Middle frontal gyrus (tissue), 1 donor: ENCODE data around the gene CHMP6.

Experiments
- DNase-seq: peaks from one replicate; pipeline ENCODE4 v3.0.0-alpha.2; 2015; ENCODE audit warnings: low spot score; ENCODE audit errors: extremely low spot score

Gene CHMP6

DNA sequence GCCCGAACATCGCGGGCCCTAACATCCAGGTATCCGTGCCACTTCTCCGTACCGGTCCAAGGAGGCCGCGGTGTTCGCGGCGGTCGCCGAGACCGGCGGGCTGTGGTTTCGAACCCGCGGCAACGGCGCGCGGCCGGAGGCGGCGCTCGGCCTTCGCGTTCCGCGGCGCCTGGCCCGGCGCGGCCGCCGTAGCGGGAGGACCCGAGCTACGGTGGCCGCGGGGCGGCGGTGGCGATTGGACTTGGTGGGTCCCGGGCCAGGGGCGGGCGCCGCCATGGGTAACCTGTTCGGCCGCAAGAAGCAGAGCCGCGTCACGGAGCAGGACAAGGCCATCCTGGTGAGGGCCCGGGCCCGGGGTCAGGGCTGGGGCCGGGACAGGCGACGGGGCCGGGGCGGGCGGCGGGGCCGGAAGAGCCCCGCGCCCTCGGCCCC lies at the start of gene CHMP6:
Gene CHMP6, plus strand, starts transcription at position 197 of the 432 bp plus-strand sequence. Its CDS starts 78 bp downstream, at position 275.
- peak; percentile 52 for DNase-seq

DNA sequence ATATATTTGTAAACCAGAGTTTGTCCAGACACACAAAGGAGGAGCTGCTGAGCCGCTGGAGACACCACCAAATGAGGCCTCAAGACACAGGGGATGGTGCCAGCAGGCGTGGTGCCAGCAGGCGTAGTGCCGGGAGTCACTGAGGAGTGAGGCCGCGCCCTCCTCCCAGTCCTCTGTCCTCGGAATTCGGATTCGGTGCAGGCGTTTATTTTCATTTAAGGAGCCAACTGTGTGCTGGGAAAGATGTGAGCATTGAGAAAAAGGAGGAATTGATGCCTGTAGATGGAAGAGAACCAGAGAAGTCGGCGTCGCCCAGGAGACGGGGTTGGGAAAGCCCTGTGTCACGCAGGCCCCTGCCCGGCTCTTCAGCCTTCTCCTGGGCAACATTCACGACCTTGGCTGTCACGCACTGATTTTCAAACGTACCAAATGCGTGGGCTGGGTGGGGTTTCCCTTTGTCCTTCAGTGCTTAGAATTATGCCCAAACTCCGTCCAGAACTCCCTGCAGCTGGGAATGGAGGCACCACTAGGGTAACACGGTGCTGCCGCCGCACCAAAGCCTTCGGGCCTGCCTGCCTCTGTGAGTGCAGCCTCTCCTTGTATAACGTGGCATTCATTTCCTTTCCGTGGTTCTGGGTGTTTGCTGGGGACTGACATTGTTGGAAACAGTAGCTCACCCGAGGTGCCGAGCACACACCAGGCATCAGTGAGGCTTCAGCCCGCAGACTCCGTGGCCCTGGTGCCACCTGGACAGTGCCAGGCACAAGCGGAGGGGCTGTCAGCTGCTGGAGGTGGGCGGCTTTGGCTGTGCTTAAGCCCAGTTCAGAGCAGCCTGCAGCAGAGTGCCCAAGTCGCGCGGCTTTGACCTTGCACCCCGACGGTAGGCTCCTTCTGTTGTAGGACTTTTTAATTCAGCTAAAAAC lies 49.0 kb upstream of the CHMP6 start:
- peak; percentile 52 for DNase-seq

DNA sequence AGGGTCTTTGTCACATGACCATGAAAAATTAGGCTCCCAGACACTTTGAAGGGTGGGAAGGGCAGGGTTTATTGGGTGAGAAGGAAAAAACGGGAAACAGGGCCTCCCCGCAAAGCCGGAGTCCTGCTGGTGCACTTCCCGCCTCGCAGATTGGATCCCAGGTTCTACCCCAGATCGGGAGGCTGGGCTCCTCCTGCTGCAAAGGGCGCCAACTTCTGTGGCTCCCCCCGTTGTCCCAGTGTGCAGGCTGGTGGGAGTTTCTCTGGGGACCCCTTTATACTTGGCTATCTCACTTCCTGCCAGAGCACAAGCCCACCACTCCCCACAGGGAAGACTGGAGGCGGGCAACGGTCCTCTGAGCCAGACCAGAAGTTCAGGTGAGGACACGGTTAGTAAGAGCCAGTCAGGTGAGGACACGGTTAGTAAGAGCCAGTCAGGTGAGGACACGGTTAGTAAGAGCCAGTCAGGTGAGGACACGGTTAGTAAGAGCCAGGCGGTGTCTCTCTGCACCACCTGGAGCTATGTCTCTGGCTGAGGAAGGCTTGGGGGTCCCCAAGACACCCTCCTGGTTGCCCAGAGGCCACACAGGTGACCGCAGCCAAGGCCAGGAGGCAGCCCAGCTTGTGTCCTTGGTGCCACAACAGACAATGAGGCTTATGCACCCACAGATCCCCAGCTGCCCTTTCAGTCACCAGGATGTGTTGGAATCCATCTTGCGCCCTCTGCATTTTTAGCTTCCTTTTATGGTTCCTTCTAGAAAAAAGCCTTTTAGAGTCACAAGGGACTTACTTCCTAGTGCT lies 48.1 kb upstream of the CHMP6 start:
- no peak for DNase-seq

DNA sequence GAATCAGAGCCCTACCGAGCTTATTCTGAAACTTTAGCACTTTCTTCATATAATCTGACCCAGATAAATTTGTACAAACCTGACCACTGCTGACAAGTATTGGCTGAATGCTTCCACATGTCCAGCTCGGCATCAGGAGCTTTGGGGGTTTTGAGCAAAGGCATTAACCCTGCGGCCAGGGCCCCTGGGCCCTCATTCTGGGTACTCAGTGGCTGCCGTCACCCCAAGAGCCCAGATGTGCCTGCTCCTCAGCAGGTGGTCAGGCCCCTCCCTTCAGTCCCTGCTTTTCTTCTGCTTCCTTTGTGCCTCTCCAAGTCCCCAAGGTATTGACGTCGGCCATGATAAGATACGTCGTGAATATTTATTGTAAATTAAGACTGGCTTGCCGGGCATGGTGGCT lies 47.3 kb upstream of the CHMP6 start:
- no peak for DNase-seq

DNA sequence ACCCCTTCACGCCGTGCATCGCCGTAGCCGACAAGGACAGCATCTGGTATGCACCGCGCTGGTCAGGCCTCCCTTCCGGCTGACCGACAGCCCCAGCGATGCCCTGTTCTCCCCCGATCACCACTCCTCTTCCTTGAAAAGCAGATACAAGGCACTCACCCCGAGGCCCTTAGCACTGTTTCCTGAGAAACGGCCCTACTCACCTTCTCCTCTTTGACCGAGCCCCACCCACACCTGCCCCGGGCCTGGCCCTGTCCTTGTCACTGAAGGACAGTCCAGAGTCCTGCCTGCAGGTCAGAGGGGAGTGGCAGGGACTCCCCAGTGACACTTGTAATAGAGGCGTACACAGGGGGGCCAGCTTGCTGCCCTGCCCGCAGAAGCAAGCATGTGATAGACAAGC lies 45.9 kb upstream of the CHMP6 start:
- DNase-seq = no peak

DNA sequence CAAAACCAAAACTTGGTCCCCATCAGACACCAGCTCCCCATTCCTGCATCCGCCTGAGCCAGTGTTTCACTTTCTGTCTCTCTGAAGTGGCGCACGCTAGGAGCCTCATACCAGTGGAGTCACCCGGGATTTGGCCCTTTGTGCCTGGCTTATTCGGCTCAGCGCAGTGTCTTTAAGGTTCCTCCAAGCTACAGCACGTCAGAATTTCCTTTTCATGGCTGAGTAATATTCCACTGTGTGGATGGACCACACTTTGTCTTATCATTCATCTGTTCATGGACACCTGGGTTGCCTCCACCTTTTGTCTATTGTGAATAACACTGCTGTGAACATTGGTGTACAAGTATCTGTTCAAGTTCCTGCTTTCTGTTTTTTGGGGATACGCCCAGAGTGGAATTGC lies 45.2 kb upstream of the CHMP6 start:
- DNase-seq = no peak

DNA sequence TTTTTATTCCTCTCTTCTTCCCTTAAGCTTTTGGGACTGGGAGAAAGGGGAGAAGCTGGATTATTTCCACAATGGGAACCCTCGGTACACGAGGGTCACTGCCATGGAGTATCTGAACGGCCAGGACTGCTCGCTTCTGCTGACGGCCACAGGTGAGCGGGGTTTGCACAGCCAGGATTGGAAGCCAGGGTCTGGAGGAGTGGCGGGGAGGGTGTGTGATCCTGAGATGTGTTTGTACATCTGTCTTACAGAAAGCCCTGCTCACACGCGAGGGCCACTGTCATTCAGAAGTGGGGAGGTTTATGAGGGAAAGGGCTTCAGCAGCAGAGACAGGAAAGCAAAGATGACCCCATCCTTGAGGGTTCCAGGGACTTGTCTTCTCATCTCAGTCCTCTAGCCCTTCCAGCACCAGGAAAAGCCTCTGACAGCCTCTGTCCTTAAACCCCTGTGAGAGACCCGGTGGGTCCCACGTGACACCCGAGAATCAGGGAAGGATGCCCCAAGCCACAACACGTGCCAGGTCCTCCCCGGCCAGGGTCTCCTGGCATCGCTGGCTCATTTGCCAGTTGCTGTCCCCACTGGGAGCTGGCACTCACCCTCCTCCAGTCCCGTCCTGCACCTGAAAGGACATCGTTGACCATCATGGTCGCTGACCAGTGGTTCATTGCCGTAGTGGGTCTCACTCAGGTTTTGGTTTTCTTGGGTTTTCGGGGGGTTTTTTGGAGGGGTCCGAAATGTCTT lies 44.3 kb upstream of the CHMP6 start:
- no peak for DNase-seq

DNA sequence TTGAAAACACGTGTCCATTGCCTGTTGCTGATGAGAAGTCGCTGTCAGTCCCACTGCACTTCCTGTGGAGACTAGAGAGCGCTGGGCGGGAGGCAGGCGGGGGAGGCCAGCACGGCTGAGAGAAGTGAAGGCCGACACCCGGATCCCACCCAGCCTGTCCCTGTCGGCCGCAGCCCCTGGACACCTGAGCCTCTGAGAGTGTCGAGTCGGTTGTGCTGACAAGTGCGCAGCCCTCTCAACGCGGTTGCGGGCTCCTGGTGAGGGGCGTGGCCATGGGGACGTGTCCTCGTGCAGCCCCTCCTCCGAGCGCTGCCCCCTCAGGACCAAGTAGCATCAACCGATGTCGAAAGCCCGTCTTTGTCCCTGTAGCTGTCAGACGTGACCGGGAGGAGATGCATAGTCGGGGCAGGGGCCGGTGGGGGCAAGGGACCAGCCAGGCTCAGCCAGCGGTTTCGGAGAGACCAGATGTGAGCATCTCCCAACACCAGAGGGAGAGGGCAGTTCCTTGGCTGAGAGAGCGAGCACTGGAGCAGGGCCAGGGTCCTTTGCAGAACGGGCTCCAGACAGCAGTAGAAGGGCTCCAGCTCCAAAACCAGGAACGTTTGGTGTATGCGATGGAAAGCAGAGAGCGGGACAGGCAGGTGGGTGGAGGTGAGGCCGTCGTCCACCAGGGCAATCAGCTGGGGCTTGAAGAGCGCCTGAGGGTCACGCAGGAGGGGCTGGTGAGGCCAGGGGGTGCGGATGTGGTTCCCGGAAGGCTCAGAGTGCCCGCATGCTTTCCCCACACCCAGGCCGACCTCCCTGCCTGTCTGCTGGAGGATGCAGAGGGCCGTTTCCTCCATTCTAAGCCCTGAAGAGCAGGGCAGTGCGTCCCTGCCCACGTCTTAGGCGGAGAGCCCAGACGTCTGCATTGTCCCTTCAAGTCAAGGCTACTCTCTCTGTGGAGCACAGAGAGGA lies 43.3 kb upstream of the CHMP6 start:
- no peak for DNase-seq

DNA sequence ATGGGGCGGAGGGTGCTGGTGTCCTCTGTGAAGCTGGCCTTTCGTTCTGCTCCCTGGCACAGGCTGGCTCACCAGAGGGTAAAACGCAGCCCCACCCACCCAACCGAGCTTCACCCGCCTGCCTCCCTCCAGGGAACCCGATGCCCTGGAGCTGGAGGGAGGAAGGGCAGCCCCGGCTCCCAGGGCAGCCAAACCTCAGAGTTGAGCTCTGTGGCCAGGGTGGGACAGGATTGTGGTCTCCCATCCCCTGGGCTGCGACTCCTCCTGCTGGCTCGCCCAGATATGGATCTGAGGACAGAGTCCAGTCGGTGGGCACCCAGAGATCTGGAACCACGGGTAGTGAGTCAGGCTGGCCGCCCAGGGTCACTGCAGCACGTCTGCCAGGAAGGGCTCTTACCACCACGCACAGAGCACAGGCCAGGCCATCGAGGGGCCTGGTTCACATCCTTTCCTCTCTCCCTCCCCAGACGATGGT lies 42.6 kb upstream of the CHMP6 start:
- DNase-seq = no peak

DNA sequence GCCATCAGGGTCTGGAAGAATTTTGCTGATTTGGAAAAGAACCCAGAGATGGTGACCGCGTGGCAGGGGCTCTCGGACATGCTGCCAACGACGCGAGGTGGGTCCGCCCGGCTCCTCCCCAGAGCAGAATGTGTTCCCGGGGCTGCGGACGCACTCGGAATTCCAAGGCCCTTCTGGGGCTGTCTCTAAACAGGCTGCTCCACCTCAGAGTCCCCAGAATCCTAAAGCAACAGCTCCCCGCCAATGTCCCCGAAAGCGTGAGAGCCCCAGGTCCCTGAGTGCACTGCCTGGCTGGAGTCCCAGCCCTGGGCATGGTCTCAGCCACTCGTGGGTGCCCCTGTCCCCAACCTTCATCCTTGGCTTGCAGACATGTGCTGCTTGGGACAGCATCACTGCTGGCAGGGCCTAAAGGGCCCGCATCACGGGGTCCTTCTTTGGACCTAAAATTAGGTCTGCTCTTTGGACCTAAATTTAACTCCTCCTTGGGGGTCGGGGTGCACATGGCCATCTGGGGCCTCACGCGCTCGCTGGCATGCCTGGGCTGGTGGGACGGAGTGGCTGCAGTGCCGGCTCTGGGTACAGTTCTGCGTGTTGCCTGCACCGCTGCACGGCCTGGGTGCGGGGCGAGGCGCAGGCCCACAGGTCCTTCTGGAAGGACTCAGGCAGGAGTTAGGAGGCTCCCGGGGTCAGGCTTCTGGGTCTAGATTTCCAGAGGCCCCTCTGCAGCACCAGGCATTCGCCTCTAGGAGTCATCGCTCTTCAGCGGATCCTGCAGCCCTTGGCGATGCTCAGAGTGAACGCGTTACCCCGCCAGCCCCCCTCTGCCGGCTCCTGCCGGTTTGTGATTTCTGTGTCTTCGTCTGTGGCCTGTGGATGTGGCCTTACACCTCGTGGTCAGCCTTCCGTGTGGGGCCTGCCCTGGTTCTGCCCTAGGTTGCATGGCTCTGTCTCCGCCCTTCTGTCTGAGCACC lies 41.9 kb upstream of the CHMP6 start:
- DNase-seq = no peak

DNA sequence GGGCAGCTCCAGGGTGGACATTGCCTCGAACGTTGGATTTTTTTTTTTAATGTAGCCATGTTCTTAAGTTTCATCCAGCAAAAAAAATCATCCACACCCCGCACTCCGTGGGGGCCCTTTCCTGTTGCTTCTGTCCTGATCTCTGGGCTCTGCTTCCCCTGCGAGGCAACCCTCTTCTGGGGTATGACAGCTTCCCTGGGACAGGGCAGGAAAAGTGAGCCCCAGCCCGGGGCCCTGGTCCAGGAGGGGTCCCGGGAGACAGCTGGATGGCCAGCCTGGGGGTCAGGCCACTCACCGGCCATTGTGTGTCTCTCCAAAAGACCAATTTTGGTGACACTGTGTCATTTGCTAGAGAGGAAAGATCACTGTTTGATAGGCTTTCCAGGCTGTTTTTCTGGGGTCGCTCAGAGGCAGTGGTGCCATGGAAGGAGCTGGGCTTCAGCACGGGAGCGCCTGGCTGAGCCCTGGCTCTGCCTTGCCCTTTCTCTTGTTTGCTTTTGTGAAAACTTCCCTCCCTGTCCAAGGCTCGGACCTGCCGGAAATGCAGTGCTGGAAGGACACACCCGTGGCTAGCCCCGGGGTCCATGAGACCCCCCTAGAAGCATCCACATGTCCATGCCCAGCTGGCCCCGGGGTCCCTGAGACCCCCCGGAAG lies 41.0 kb upstream of the CHMP6 start:
- no peak for DNase-seq

DNA sequence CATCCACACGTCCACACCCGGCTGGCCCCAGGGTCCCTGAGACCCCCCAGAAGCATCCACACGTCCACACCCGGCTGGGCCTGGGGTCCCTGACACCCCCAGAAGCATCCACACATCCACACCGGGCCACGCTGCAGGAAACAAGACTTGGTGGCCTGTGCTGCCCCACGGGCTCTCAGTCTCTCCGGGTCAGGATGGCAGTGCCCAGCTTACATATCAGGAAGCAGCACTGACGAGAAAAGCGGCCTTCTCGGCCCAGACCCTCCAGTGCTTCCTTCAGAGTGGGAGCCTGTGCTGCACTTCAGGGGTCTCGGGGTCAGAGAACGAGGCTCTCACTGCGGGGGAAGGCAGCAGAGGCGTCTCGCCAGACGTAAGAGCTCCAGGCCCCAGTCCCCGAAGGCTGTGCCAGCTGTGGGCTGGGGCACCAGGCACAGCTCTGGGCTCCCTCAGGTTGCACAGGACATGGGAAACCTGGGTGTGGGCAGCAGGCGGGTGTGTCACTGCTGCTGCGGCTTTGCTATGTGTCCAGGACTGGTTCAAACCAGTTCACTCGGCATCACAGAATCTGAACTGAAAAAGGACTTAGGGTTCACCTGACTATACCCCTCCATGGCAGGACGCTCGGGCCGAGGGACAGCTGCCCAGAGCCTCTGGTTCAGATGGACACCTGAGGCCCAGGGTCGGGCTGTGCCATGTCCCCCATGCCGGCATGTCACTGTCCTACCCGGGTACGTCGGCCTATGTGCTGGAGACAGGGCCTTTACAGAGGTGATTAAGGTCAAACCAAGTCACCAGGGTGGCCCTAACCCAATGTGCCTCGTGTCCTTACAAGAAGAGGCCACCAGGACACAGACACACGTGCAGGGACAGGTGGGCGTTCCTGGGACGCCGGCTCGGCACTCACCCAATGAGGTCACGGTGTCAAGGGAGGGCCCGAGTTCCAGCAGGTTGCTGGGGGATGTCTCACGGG lies 40.2 kb upstream of the CHMP6 start:
- DNase-seq = no peak

DNA sequence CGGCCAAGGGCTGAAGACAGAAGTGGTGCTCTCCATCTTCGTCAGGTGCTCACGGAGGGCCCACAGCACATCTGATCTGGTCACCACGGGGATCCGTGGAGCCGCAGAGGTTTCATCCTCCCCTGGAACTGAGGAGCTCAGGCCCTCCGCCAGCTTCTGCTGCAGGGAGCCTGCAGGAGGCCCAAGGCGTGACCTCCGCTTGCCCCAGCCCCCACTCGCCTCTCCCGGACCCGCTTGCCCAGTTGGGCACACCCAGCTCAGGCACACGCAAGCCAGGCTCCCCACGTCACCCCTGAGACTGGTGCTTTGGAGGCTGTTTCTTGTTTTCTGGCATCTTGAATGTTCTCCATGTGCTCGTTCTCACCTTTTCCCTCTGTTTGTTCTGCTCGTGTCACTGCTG lies 39.4 kb upstream of the CHMP6 start:
- no peak for DNase-seq

DNA sequence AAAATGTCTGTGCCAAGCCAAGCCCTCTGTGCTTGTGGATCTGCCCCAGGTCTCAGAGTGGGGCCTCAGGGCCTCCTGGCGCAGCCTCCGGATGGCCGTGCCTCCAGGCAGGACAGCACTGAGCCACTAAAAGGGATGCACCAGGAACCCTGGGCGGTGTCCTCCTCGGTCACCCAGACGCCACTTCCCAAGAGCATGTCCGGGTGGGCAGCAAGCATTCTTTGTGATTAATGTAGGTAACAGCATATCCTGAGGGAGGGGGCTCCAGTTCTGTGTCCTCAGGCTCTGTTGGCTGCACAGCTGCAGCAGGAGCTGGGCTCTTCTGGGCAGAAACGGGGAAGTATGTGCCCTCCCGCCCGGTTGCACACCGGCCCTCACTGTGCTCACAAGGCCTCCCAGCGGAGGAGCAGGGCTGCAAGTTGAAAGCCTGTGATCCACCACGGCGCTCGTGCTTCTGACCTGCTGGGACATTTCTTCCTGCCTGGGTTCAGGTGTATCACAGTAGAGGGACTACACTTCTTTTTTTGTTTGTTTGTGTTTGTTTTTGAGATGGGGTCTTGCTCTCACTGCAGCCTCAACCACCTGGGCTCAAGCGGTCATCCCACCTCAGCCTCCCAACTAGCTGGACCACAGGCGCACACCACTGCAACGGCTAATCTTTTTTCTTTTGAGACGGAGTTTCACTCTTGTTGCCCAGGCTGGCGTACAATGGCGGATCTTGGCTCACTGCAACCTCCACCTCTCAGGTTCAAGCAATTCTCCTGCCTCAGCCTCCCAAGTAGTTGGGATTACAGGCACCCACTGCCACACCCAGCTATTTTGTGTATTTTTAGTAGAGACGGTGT lies 37.9 kb upstream of the CHMP6 start:
- DNase-seq = no peak

DNA sequence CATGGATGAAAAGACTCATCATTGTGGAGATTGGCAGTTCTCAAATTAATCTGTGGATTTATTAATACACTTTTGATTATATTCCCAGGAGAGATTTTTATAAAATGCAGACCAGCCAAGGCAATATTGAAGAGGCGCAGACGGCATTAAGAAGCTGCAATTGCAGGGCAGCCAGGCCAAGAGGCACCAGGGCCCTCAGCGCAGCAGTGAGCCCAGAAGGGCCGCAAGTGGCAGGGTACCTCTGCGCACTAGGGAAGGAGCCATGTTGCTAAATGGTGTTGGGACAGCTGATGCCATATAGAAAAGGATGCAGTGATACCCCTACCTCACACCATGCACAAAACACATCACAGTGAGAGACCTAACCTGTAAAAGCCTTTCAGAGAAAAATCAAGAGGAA lies 36.6 kb upstream of the CHMP6 start:
- DNase-seq = no peak

DNA sequence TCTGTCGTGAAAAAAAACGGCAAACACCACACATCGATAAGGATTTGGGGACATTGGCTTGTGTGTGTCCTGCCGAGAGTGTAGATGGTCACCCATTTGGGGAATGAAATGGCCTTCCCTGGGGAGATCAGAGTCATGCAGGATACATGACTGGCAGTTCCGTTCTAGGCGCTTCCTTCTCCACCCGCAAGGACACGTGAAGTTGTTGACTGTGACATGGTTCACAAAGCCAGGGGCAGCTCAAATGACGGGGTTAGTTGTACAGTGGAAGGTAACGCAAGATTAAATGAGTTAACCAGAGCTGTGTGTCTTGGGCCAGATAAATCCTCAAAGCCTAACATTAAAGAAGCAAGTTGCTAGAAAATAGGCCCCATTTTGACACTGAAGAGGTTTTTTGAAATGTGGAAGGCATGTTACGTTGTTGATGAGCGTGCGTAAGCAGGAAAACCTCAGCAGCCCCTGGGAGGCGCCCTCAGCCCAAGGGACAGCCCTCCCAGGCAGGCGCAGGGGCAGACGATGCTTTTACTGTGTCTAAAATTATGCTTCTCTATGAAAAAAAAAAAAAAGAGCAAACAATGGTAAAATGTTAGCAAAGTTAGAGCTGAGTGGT lies 35.9 kb upstream of the CHMP6 start:
- no peak for DNase-seq
